Thyroid gland (tissue), 4 donors: ENCODE data around the gene PREX1. TPM values are rescaled to one million over a fixed set of nuclear protein-coding genes. Genes with fewer than 3 reads are reported as not detected.

ENCODE experiments used
- DNase-seq, 2 donors: peaks; one replicate each; pipeline ENCODE4 v3.0.0-alpha.2; 2019
- H3K27ac ChIP-seq, 3 donors: fragments of 200-600 bp; sonication (generic); 1 replicate in 2 of 3; 2 replicates in 1 of 3; pipeline ENCODE4 v1.5.1; 2016 to 2019; ENCODE audit warnings: mild to moderate bottlenecking in 1 of 3, moderate library complexity in 1 of 3
- H3K27me3 ChIP-seq: fragments of 200-600 bp; sonication (generic); one replicate; pipeline ENCODE4 v1.5.1; 2019
- H3K36me3 ChIP-seq, 2 donors: fragments of 200-600 bp; sonication (generic); one replicate each; pipeline ENCODE4 v1.5.1; 2016 to 2019
- H3K4me1 ChIP-seq, 2 donors: fragments of 200-600 bp; sonication (generic); one replicate each; pipeline ENCODE4 v1.5.1; 2017 to 2019
- H3K4me3 ChIP-seq, 3 donors: fragments of 200-600 bp; sonication (generic); replicated peaks in 1 of 3; 1 replicate in 2 of 3; 2 replicates in 1 of 3; pipeline ENCODE4 v1.5.1; 2016; ENCODE audit warnings: mild to moderate bottlenecking in 1 of 3
- H3K9me3 ChIP-seq: fragments of 200-600 bp; sonication (generic); one replicate; pipeline ENCODE4 v1.5.1; 2017
- CTCF ChIP-seq, 6 experiments: fragments of 200-600 bp in 3 of 6; fragments of 450-650 bp in 3 of 6; sonication (generic) in 3 of 6; IDR thresholded peaks; one replicate each; pipeline ENCODE4 v1.5.1; 2016 to 2019; ENCODE audit warnings: antibody characterized with exemption in 6 of 6, mild to moderate bottlenecking in 2 of 6, inconsistent platforms in 1 of 6, moderate library complexity in 1 of 6
- POLR2A ChIP-seq, 2 donors: fragments of 450-650 bp; IDR thresholded peaks; one replicate each; pipeline ENCODE4 v1.6.1; 2017; ENCODE audit warnings: antibody characterized with exemption in 2 of 2, mild to moderate bottlenecking in 2 of 2, moderate library complexity in 1 of 2
- WGBS, 2 donors: methylation state at CpG; one replicate each; pipeline ENCODE4 v1.1.5; 2017; 5-methylcytosine and 5-hydroxymethylcytosine counted together
- intact Hi-C: fragments of 100-400 bp; cut with DNase I; formaldehyde crosslinking; loops from one replicate; pipeline ENCODE4 v1.15.1; 2023
- total RNA-seq, 4 donors: library from RNA; depleted of rRNA; stranded (reverse); fragments of >200 nt; gene quantifications; one replicate each; pipeline ENCODE4 v1.2.3, GENCODE V29; 2016

Gene PREX1
- total RNA-seq, 4 donors from 2014 or later = 10.2 to 42.7 (median 18.7) TPM

GRCh38 chr20:48858075-48858790, 30.4 kb upstream of the PREX1 start:
- intact Hi-C loops = no loop called here
- Histone ChIP-seq H3K4me3 (no peak overlapping the region), H3K27ac (no peak overlapping the region), H3K9me3 (no peaks in the 10 kb centered on the region), H3K27me3 (no peaks in the 10 kb centered on the region), H3K36me3 (no peaks in the 10 kb centered on the region), H3K4me1 (no peaks in the 10 kb centered on the region)
- WGBS, 2 donors = 77 to 88% methylated on average over 6 of the region's 6 CpGs
- no peak for TF ChIP-seq POLR2A (IDR thresholded peaks at IDR 0.05)
- no peak for TF ChIP-seq CTCF (IDR thresholded peaks at IDR 0.05)
- DNase-seq = peak in 1 of 2 donors; percentile 8

DNA sequence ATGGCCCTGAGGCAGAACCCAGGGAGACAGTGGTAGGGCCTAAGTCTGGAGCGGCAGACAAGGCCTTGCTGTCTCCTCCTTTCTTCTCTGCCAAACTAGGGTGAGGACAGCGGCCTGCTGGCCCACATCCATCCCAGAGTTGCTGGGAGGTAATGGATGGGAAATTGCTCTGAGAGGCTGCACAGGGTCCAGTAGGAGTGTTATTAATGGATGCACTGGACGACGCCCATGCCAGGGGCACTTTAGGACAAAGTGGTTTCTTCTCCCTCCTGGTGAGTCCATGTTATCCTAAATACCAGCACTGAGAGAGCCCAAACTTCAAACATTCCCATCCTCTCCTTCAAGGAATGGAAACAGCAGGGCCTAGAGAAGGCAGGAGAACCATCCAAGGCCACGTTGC, 28.3 kb upstream of the PREX1 start:
- TF ChIP-seq POLR2A (IDR thresholded peaks at IDR 0.05) (no peak), CTCF (IDR thresholded peaks at IDR 0.05) (no peak)
- H3K9me3 ChIP-seq = no peaks in the 10 kb centered on the region
- intact Hi-C loops = no loop called here
- DNase-seq = no peak
- no peak overlapping the region for H3K27ac ChIP-seq
- H3K27me3 ChIP-seq = no peaks in the 10 kb centered on the region
- H3K4me1 ChIP-seq = no peaks in the 10 kb centered on the region
- H3K36me3 ChIP-seq = no peaks in the 10 kb centered on the region
- H3K4me3 ChIP-seq = no peak overlapping the region
- 87 to 90% methylated on average over 5 of the region's 5 CpGs for WGBS, 2 donors

DNA sequence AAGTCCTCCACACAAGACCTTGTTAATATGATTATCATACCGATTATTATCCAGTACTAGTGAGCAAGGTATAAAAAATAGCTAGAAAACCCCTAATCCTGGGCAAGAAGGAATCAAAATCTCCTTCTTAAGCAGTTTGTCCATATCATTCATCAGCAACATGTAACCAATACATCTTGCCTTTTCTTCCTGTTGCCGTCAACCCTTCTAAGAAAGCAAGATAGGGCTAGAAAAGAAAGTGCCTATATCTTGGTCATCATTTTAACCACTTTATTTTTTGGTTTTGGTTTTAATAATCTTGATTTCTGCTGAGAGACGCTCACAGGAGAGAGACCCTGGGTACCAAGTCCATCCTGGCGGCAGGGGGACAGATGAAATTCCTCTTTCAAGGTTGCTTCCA, 27.2 kb upstream of the PREX1 start:
- 95 to 96% methylated on average over 4 of the region's 4 CpGs for WGBS, 2 donors

GRCh38 chr20:48852609-48853008, 24.8 kb upstream of the PREX1 start:
- intact Hi-C loops = no loop called here
- H3K4me1 ChIP-seq = no peaks in the 10 kb centered on the region
- H3K4me3 ChIP-seq = no peak overlapping the region
- H3K27ac ChIP-seq = no peak overlapping the region
- no peak for DNase-seq
- H3K27me3 ChIP-seq = no peaks in the 10 kb centered on the region
- H3K9me3 ChIP-seq = no peaks in the 10 kb centered on the region
- H3K36me3 ChIP-seq = no peaks in the 10 kb centered on the region
- TF ChIP-seq POLR2A (IDR thresholded peaks at IDR 0.05) = no peak
- TF ChIP-seq CTCF (IDR thresholded peaks at IDR 0.05) = no peak

More for the DNA sequence above, 27.2 kb upstream of the PREX1 start:
- TF ChIP-seq CTCF (IDR thresholded peaks at IDR 0.05) (no peak), POLR2A (IDR thresholded peaks at IDR 0.05) (no peak)
- Histone ChIP-seq H3K27me3 (no peaks in the 10 kb centered on the region), H3K4me1 (no peaks in the 10 kb centered on the region), H3K9me3 (no peaks in the 10 kb centered on the region), H3K36me3 (no peaks in the 10 kb centered on the region), H3K27ac (no peak overlapping the region), H3K4me3 (no peak overlapping the region)
- DNase-seq = no peak
- intact Hi-C loops = no loop called here

- no peak for DNase-seq
- 90 to 91% methylated on average over 6 of the region's 6 CpGs for WGBS, 2 donors
- no peaks in the 10 kb centered on the region for H3K27me3 ChIP-seq
- peaks cover 0 to 4% of the 10 kb centered on the region in 2 donors for H3K4me1 ChIP-seq
- H3K36me3 ChIP-seq = no peaks in the 10 kb centered on the region
- TF ChIP-seq CTCF (IDR thresholded peaks at IDR 0.05) = no peak
- no peak for TF ChIP-seq POLR2A (IDR thresholded peaks at IDR 0.05)
- no peak overlapping the region for H3K4me3 ChIP-seq
- intact Hi-C loops = no loop called here
- no peak overlapping the region for H3K27ac ChIP-seq
- H3K9me3 ChIP-seq = no peaks in the 10 kb centered on the region
Measured at GRCh38 chr20:48851579-48851978, 23.8 kb upstream of the PREX1 start.
